NCI-H82 treated with DMSO at 0.1 percent for 48 hours (cell line): Measurements from ENCODE around the gene MAGIX.
"Not testable (repeated sequence)": the region's sequence is repeated elsewhere in the genome, so short reads cannot be mapped to it uniquely, and the experiment has no call there.

ENCODE experiments used
- DNase-seq: peaks from one replicate; lab custom pipeline; 2025; ENCODE audit not compliant: unreplicated experiment; lab: John Stamatoyannopoulos, UW

MAGIX gene

GRCh38 chrX:49157194-49157593, 5.4 kb upstream of the MAGIX start:
- DNase-seq = no peak

- DNase-seq = no peak
These were observed 1.6 kb upstream of the MAGIX start for GRCh38 chrX:49160908-49161307.

- no peak for DNase-seq
These were observed 926 bp upstream of the MAGIX start for GRCh38 chrX:49161632-49162031.

GRCh38 chrX:49163555-49164419, 1.2 kb downstream of the MAGIX start:
- peak; percentile 64 for DNase-seq

- DNase-seq = no peak
These were observed 2.2 kb downstream of the MAGIX start for GRCh38 chrX:49164589-49165360.

- no peak for DNase-seq
These were observed 3.6 kb downstream of the MAGIX start for GRCh38 chrX:49165901-49166881.

- DNase-seq = no peak
These were observed 4.6 kb downstream of the MAGIX start for GRCh38 chrX:49166914-49167739.

- no peak for DNase-seq
These were observed 5.2 kb downstream of the MAGIX start for GRCh38 chrX:49167740-49168108.

GRCh38 chrX:49171752-49172279, 9.3 kb downstream of the MAGIX start, which contains the start of gene PLP2:
Gene PLP2 (plus strand): TSS chrX:49171898. CDS start chrX:49172001, 103 bp downstream.
- no peak for DNase-seq

GRCh38 chrX:49172280-49172780, 9.8 kb downstream of the MAGIX start:
- DNase-seq = no peak

GRCh38 chrX:49173544-49173943, 11.0 kb downstream of the MAGIX start:
- DNase-seq = not testable (repeated sequence)

- DNase-seq = no peak
These were observed 12.2 kb downstream of the MAGIX start for GRCh38 chrX:49174723-49175122.

GRCh38 chrX:49175435-49176274, 13.1 kb downstream of the MAGIX start:
- no peak for DNase-seq

- no peak for DNase-seq
These were observed 14.1 kb downstream of the MAGIX start for GRCh38 chrX:49176421-49177326.

GRCh38 chrX:49177338-49177833, 14.8 kb downstream of the MAGIX start:
- DNase-seq = no peak

GRCh38 chrX:49177873-49178480, 15.4 kb downstream of the MAGIX start:
- no peak for DNase-seq

- no peak for DNase-seq
These were observed 16.0 kb downstream of the MAGIX start for GRCh38 chrX:49178537-49178936.
